ENCODE data around the gene OTOP1.
A peak's percentile ranks its signal among the peaks of the same experiment; 100 is the strongest.
"Not testable (repeated sequence)": the region's sequence is repeated elsewhere in the genome, so short reads cannot be mapped to it uniquely, and the experiment has no call there.

The OTOP1 gene

DNA sequence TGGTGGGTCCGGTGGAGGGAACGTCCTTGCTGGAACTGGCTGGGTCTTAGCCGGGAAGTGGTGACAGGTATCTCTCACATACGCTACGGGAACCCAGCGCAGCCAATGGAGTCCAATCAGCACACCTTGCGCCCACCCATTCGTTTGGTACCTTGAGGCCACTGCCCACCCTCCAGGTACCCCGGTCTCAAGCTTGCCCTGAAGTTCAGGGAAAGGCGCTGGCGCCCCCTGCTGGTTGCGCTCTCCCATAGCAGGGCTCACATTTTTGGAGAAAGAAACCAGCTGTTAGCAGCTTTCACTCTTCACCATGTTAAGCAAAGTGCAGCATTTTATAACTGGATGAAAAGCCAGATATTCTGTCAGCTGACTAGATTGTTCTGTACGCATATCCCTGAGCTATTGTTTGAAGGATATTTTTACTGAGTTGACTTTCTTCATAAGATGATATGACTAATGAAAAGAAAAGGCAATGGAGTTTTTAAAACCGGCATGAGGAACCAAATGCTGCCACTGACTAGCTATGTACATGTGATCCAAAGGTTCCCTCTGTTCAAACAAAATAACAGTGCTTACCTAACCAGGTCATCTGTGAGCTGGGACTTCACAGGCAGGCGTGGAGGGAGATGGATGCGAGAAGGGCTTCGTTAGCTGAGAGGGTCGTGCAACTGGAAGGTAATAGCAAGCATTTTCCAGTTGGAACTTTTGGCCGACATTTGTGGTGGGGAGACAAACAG lies 43.7 kb downstream of the OTOP1 start:
- Histone ChIP-seq H3K27me3 (peaks cover 6% of the 10 kb centered on the region; the same call in 1 of the 2 replicates), H3K9me3 (no peaks in the 10 kb centered on the region), H3K36me3 (no peaks in the 10 kb centered on the region), H3K4me3 (ENCODE audit: low read depth, low read length) (no peak overlapping the region), H3K4me1 (no peaks in the 10 kb centered on the region)
- DNase-seq, result peak; percentile 47
- TF ChIP-seq CTCF (IDR thresholded peaks at IDR 0.05; ENCODE audit: low read depth, low read length), result peak; percentile 78

GRCh38 chr4:4170596-4171150 lies 56.1 kb downstream of the OTOP1 start:
- DNase-seq, result no peak
- H3K4me1 ChIP-seq, result no peaks in the 10 kb centered on the region
- H3K9me3 ChIP-seq, result no peaks in the 10 kb centered on the region
- no peak for TF ChIP-seq CTCF (IDR thresholded peaks at IDR 0.05; ENCODE audit: low read depth, low read length)
- no peak overlapping the region for H3K4me3 ChIP-seq (ENCODE audit: low read depth, low read length)
- no peaks in the 10 kb centered on the region for H3K36me3 ChIP-seq
- H3K27me3 ChIP-seq, result peaks cover 37% of the 10 kb centered on the region

GRCh38 chr4:4167981-4168780 lies 58.5 kb downstream of the OTOP1 start:
- H3K4me3 ChIP-seq (ENCODE audit: low read depth, low read length); H3K4me1 ChIP-seq; H3K9me3 ChIP-seq; H3K36me3 ChIP-seq; DNase-seq: not testable (repeated sequence)
- peaks cover 42% of the 10 kb centered on the region for H3K27me3 ChIP-seq

DNA sequence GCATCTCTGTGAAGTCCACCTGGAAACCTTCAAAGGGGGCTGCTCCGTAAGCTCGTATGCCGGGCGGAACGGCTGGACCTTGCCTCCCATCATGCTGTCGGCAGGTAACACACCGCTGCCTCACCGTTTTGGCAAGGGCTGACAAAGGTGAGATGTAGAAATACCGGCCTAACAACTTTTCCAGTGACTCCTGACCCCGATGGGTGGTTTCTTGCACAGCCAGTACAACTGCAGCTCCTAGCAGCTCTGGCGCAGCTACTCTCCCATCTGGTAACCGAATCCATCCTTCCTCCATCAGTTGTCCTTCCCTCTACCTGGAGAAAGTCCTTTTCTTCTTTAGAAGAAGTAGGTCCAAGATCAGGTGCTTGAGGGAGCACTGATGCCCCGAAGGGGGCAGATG lies 59.7 kb downstream of the OTOP1 start:
- peaks cover 42% of the 10 kb centered on the region for H3K27me3 ChIP-seq
- H3K4me1 ChIP-seq; H3K4me3 ChIP-seq (ENCODE audit: low read depth, low read length); H3K9me3 ChIP-seq; H3K36me3 ChIP-seq; DNase-seq: not testable (repeated sequence)

DNA sequence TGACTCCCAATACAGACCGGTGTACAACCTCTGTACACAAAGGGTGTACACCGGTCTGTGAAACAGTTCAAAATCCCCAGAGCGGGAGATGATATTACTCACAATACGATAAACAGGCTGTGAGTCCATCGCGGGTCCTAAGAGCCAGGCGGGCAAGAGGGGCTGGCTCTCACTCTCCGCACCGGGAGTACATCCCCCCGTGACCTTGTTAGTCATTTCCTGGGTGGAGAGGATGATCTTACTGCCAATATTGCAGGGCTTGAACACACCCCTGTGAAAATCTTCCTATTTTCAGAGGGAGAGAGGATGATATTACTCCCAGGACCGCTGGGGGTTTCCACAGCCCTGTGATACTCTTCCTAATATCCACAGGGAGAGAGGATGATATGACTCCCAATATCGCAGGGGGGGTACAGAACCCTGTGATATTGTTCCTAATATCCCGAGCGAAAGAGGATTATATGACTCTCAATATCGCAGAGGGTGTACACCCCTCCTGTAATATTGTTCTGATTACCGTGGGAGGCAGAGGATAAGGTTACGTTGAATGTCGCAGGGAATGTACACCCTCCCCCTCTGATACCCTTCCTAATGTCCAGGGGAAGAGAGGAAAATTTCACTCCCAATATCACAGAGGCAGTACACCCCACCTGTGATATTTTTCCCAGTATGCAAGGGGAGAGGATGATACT lies 60.9 kb downstream of the OTOP1 start:
- not testable (repeated sequence) for H3K36me3 ChIP-seq; H3K4me3 ChIP-seq (ENCODE audit: low read depth, low read length); DNase-seq; H3K4me1 ChIP-seq; H3K9me3 ChIP-seq
- peaks cover 35% of the 10 kb centered on the region for H3K27me3 ChIP-seq

DNA sequence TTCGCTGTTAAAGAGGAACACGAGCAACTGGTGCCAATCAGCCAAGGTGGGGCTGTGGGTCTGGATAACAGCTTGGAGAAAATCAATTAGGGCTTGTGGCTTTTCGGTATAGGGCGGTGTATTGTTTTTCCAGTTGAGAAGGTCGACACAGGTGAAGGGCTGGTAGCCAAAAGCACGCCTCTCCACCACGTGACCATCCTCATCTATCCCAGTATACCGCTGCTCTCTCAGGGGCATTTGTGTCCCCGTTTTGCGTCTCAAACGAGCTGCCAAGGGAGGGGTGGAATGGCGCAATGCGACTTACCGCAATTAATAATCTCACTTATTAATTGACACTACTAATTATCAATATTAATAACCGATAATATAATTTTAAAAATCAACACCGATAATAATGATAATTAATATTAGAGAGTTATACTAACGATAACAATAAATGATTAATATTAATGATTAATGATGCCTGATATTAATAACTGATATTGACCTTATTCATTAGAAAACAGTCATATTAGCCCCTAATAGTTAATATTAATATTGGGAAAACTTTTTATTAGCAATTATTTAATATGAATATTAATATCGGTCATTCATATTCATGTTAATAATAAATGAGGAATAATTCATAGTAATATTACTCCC lies 62.1 kb downstream of the OTOP1 start:
- not testable (repeated sequence) for H3K36me3 ChIP-seq; H3K4me3 ChIP-seq (ENCODE audit: low read depth, low read length); H3K9me3 ChIP-seq; H3K4me1 ChIP-seq; DNase-seq
- peaks cover 39% of the 10 kb centered on the region for H3K27me3 ChIP-seq

GRCh38 chr4:4162186-4162585 lies 64.5 kb downstream of the OTOP1 start:
- peaks cover 23% of the 10 kb centered on the region for H3K27me3 ChIP-seq
- H3K4me3 ChIP-seq (ENCODE audit: low read depth, low read length); H3K4me1 ChIP-seq; DNase-seq; H3K9me3 ChIP-seq; H3K36me3 ChIP-seq: not testable (repeated sequence)

GRCh38 chr4:4160956-4161665 lies 65.6 kb downstream of the OTOP1 start:
- H3K36me3 ChIP-seq; H3K4me3 ChIP-seq (ENCODE audit: low read depth, low read length); H3K4me1 ChIP-seq; DNase-seq; H3K9me3 ChIP-seq: not testable (repeated sequence)
- H3K27me3 ChIP-seq, result peaks cover 14% of the 10 kb centered on the region
